GM10248 (cell line): ENCODE measurements around the gene GATA5.

Experiments
- CTCF ChIA-PET: fragments of 300-600 bp; sonication (Branson Sonifier 250); formaldehyde crosslinking; extraction: SDS; loops from one replicate; lab custom pipeline; 2021; ENCODE audit warnings: antibody characterized with exemption; lab: Yijun Ruan, JAX
- POLR2A ChIA-PET: fragments of 350-650 bp; sonication (Branson Sonifier 250); formaldehyde crosslinking; extraction: SDS; loops from one replicate; lab custom pipeline; 2020; ENCODE audit warnings: antibody characterized with exemption; lab: Yijun Ruan, JAX
- DNase-seq: peaks from one replicate; pipeline ENCODE4 v3.0.0; 2012; ENCODE audit errors: extremely low spot score
- TF ChIP-seq, protein P1 (sequence below): IDR thresholded peaks from 2 replicates; pipeline ENCODE4 v1.5.1; 2012; ENCODE audit warnings: mild to moderate bottlenecking, low read depth; ENCODE audit errors: extremely low read depth, missing control alignments, control extremely low read depth

The GATA5 gene

DNA sequence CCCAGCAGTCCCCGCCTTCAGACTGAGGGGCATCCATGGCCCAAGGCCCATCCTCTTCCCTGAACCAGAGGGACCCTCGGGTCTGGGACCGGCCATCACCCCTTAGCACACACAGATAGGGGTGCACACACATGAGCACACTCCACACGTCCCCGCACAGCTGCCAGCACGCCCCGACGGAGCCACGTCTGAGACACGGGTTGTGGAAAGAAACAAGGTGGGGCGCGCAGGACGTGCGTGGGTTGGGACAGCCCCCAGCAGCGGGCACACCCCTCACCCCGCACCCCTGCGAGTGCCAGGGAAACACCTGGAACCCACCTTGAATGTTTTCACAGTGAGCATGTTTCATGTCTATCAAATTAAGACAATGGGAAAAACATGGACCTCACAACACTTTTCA is 6.4 kb downstream of the GATA5 start:
- POLR2A ChIA-PET, result no interaction called here
- CTCF ChIA-PET, result no interaction called here
- TF ChIP-seq, protein P1, sequence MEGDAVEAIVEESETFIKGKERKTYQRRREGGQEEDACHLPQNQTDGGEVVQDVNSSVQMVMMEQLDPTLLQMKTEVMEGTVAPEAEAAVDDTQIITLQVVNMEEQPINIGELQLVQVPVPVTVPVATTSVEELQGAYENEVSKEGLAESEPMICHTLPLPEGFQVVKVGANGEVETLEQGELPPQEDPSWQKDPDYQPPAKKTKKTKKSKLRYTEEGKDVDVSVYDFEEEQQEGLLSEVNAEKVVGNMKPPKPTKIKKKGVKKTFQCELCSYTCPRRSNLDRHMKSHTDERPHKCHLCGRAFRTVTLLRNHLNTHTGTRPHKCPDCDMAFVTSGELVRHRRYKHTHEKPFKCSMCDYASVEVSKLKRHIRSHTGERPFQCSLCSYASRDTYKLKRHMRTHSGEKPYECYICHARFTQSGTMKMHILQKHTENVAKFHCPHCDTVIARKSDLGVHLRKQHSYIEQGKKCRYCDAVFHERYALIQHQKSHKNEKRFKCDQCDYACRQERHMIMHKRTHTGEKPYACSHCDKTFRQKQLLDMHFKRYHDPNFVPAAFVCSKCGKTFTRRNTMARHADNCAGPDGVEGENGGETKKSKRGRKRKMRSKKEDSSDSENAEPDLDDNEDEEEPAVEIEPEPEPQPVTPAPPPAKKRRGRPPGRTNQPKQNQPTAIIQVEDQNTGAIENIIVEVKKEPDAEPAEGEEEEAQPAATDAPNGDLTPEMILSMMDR, result no peak
- DNase-seq, result no peak

DNA sequence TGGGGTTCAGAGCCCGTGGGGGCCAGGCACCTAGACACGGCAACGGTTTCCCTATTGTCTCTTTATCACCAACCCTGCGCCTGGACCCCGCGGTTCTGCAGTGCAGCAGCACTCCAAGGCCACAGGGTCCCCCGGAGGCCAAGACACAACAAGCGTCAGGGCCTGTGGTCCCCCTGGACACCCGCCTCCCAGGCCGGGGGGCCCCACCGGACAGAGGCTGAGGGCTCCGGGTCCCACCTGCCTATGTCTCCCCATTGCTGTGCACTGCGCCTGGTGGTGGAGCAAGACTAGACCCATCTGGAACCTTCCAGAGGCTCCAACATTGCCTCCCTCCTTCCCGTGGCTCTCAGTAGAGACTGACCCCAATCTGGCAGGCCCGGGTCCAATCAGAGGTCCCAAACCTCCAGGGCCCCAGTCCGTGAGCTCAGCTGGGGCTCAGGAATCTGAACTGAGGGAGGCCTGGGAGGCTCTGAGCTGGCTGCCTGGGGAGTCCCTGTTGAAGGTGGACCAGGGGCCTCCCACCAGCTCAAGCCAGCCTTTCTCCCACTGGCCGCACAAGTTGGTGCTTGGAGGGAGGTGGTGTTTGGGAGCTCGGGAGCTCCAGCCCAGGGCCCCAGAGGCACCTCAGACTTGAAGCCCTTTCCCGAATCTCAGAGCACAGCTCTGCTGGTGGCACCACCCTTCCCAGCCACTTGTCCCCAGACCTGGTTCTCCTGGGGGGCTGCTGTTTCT is 8.8 kb downstream of the GATA5 start:
- TF ChIP-seq, protein P1, result no peak
- CTCF ChIA-PET, result no interaction called here
- POLR2A ChIA-PET, result no interaction called here
- no peak for DNase-seq

DNA sequence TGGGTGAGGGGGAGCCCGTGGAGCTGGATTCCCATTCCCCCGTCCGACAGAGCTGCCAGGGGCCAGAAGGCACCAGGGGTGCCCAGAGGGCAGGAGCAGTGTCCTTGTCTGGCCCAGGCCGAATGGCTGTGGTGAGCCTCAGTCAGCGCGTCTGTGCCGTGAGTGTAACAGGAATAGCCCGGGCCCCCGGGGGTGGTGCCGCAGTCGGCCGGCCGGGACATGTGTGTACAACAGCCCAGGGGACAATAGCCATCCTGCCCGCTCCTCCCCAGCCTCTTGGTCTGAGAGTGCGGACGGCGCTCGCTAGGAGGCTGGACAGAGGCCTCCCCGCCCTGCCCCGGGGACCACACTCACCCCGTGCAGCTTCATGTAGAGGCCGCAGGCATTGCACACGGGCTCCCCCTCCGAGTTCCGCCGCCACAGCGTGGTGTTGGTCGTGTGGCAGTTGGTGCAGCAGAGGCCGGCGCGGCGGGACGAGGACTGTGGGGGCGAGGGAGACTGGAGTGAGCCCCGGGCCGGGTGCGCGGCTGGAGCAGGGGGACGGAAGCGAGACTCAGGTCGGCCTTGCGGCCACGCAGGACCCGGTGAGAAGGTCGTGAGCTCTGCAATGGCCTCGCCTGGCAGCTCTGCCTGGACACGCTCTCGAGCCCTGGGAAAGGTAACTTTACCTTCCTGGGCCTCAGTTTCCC is 9.6 kb downstream of the GATA5 start:
- ChIA-PET POLR2A (no interaction called here), CTCF (no interaction called here)
- TF ChIP-seq, protein P1, result no peak
- no peak for DNase-seq

DNA sequence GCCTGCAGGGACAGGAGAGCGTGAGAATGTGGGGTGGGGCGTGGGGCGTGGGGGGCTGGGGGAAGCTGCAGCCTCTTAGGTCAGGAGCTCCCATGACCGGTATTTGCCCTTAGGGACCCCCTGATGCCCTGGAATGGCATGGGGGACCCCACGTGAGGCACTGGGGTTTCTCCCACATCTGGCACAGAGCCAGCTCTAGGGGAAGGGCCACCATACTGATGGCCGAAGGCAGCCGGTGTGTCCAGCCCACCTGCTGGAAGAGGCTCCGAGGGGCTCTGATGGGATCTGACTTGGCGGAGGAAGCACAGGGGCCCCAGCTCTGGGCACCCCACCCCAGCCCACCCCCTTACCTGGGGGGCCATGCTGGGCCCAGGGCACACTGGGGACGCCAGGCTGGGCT is 10.8 kb downstream of the GATA5 start:
- no peak for DNase-seq
- CTCF ChIA-PET, result interaction anchor here (1.2 kb wide), 1 partner anchor 327 kb away, joined by 4 read pairs; no protein-coding TSS in a partner anchor
- POLR2A ChIA-PET, result no interaction called here
- TF ChIP-seq, protein P1, result no peak

DNA sequence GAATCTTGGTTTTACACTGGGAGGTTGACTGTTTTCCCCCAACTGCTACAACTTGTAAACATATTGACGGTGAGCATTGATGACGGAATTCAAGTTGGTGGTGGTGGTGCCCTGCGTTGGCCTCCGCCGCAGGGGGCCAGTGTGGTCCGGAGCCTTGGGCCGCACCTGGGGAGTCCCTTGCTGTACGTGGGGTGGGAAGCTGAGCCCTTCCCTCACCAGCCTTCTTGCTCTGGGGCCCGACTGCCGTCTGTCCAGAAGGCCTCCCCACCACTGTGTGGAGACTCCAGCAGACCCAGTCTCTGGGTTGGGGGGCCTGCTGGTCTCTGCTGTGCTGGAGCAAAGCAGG is 11.4 kb downstream of the GATA5 start:
- CTCF ChIA-PET, result interaction anchor here (1.2 kb wide), 1 partner anchor 328 kb away, joined by 4 read pairs; no protein-coding TSS in a partner anchor
- TF ChIP-seq, protein P1, result no peak
- POLR2A ChIA-PET, result no interaction called here
- DNase-seq, result no peak

DNA sequence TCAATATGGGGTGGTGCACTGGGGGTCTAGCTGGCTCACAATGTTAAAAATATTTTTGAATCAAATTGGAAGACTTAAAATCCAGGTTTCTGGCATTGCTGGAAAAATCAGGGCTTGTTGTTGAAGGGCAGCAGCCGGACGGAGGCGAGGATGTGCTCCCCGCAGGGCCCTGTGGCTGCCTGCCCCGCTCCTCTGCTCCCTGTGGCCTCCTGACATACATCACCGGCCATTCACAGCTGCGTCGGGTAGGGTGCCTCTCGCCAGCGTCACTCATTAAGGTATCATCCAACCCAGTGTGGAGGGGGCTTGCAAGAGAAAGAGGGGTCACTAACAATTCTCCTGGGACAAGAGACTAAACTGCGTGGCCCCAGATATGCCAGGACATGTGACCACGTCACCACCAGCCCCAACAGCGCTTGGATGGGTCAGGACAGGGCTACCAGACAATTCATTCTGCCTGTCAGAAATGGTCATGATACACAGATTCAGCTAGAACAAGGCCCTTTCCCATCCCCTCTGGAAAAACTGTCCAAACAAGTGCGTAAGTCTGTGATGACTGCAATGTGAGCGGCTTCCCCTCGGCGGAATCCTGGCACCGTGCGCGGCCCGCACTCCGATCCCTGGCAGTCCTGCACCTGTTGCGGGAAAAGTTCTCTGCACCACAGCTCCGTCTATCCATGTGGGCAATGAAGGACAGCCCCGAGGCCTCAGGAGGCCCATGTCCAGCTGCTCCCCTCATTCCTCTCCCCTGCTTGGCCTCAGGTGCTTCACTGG is 12.0 kb downstream of the GATA5 start:
- CTCF ChIA-PET, result interaction anchor here (1.2 kb wide), 1 partner anchor 328 kb away, joined by 4 read pairs; no protein-coding TSS in a partner anchor
- no peak for DNase-seq
- POLR2A ChIA-PET, result no interaction called here
- TF ChIP-seq, protein P1, result no peak
